Measurements from ENCODE around the gene CCM2L. TPM values are rescaled to one million over a fixed set of nuclear protein-coding genes. Genes with fewer than 3 reads are reported as not detected.

Gene CCM2L

Small RNA genes lying within 50 kb of the gene (small RNA-seq; reads per million reads assigned to genes)
- gene RNA5SP481 (ENCODE audit: low read depth): not detected
- 0.86 reads per million for gene RNA5SP482 (ENCODE audit: low read depth)
